HepG2 (cell line): Measurements from ENCODE around the gene SEMA5B. TPM values are rescaled to one million over a fixed set of nuclear protein-coding genes. Genes with fewer than 3 reads are reported as not detected.

Experiments
- ATAC-seq: fragments of 200-7000 bp; cut with Tn5 transposase; 3 replicates; pipeline ENCODE4 v1.9.1; 2020; ENCODE audit warnings: mild to moderate bottlenecking, moderate library complexity
- BruUV-seq: library from RNA; stranded (reverse); fragments of 400-500 nt; replicated peaks from 2 replicates; lab custom pipeline; 2021; lab: Mats Ljungman, UMichigan
- CTCF ChIA-PET: fragments of 300-600 bp; formaldehyde crosslinking; extraction: SDS; loops from one replicate; lab custom pipeline; 2021; ENCODE audit warnings: low total read pairs, inconsistent platforms, low intra/inter-chr PET ratio; lab: Yijun Ruan, JAX
- POLR2A ChIA-PET: fragments of 350-600 bp; sonication (Branson Sonifier 250); formaldehyde crosslinking; loops from one replicate; lab custom pipeline; 2020; ENCODE audit warnings: antibody characterized with exemption, inconsistent platforms; lab: Yijun Ruan, JAX
- DNase-seq: peaks from one replicate; pipeline ENCODE4 v3.0.0-alpha.2; 2015; ENCODE audit warnings: low spot score
- FAIRE-seq: peaks from 3 replicates; lab custom pipeline; 2011; peaks lifted over from hg19 to GRCh38; lab: Jason Lieb, UNC
- H2AFZ ChIP-seq: one replicate; pipeline ENCODE4 v1.6.1; 2011; ENCODE audit warnings: low read length, inconsistent platforms
- H3K27ac ChIP-seq: fragments of 300-600 bp; 3 replicates; pipeline ENCODE4 v1.8.0; 2011; ENCODE audit warnings: mixed run types, mild to moderate bottlenecking, mixed read lengths, low read length, inconsistent platforms; ENCODE audit not compliant: insufficient read depth; ENCODE audit errors: extremely low read length
- H3K27me3 ChIP-seq, 2 experiments: fragments of 200-600 bp in 1 of 2; 2 replicates in 1 of 2; 3 replicates in 1 of 2; pipeline versions ENCODE4 v1.6.0 to v1.8.0; 2011; ENCODE audit warnings: low read length in 2 of 2, mild to moderate bottlenecking in 2 of 2, moderate library complexity in 2 of 2, inconsistent platforms in 1 of 2; ENCODE audit not compliant: insufficient read depth in 2 of 2, control insufficient read depth in 1 of 2
- H3K36me3 ChIP-seq, 2 experiments: fragments of 200-600 bp in 1 of 2; replicated peaks in 1 of 2; 2 replicates in 1 of 2; 3 replicates in 1 of 2; pipeline versions ENCODE4 v1.5.1 to v1.8.0; 2011; ENCODE audit warnings: low read length in 2 of 2, inconsistent platforms in 1 of 2; ENCODE audit not compliant: insufficient read depth in 2 of 2, control insufficient read depth in 1 of 2
- H3K4me1 ChIP-seq: 2 replicates; pipeline ENCODE4 v1.5.1; 2012; ENCODE audit warnings: low read length, inconsistent platforms; ENCODE audit not compliant: insufficient read depth
- H3K4me2 ChIP-seq: 2 replicates; pipeline ENCODE4 v1.6.0; 2011; ENCODE audit warnings: low read depth, low read length, inconsistent platforms
- H3K4me3 ChIP-seq, 3 experiments: fragments of 200-600 bp in 1 of 3; sonication (generic), shearing (Covaris generic) in 1 of 3; replicated peaks in 1 of 3; 2 replicates each; pipeline ENCODE4 v1.5.1; 2011 to 2016; ENCODE audit warnings: low read length in 3 of 3, inconsistent platforms in 2 of 3, low read depth in 2 of 3, mild to moderate bottlenecking in 2 of 3, control low read depth in 1 of 3, mixed read lengths in 1 of 3; ENCODE audit not compliant: insufficient read depth in 1 of 3
- H3K79me2 ChIP-seq: one replicate; pipeline ENCODE4 v1.6.1; 2011; ENCODE audit warnings: low read length, inconsistent platforms; ENCODE audit not compliant: insufficient read depth
- H3K9ac ChIP-seq: 2 replicates; pipeline ENCODE4 v1.6.0; 2011; ENCODE audit warnings: mild to moderate bottlenecking, low read depth, low read length, inconsistent platforms; ENCODE audit not compliant: insufficient read depth
- H3K9me3 ChIP-seq: 2 replicates; pipeline ENCODE4 v1.5.1; 2012; ENCODE audit warnings: mild to moderate bottlenecking, low read length
- H4K20me1 ChIP-seq: 2 replicates; pipeline ENCODE4 v1.6.0; 2011; ENCODE audit warnings: inconsistent platforms, mild to moderate bottlenecking, low read length, moderate library complexity; ENCODE audit not compliant: insufficient read depth
- BCL6 ChIP-seq: IDR thresholded peaks from 2 replicates; pipeline ENCODE4 v1.6.1; 2016; ENCODE audit warnings: missing genetic modification reagents, missing compliant biosample characterization
- NPAS2 ChIP-seq: sonication (generic); formaldehyde crosslinking; IDR thresholded peaks from 2 replicates; pipeline ENCODE4 v1.8.0; 2022; ENCODE audit warnings: mild to moderate bottlenecking, missing genetic modification reagents, borderline replicate concordance
- RBM22 ChIP-seq: fragments of 200-400 bp; formaldehyde crosslinking; optimal IDR thresholded peaks from 2 replicates; pipeline ENCODE3; 2017; ENCODE audit warnings: mild to moderate bottlenecking, low read length, moderate library complexity
- SP4 ChIP-seq: sonication (generic); formaldehyde crosslinking; IDR thresholded peaks from 2 replicates; pipeline ENCODE4 v1.8.1; 2023; ENCODE audit warnings: mild to moderate bottlenecking, missing genetic modification reagents
- TEAD3 ChIP-seq: optimal IDR thresholded peaks from 2 replicates; pipeline ENCODE3; 2016; ENCODE audit warnings: borderline replicate concordance
- ZNF543 ChIP-seq: sonication (generic); formaldehyde crosslinking; IDR thresholded peaks from 2 replicates; pipeline ENCODE4 v1.4.0; 2020; ENCODE audit warnings: mild to moderate bottlenecking, missing genetic modification reagents
- ZNF557 ChIP-seq: sonication (generic); formaldehyde crosslinking; IDR thresholded peaks from 2 replicates; pipeline ENCODE4 v1.4.0; 2020; ENCODE audit warnings: missing genetic modification reagents
- ZNF781 ChIP-seq: sonication (generic); formaldehyde crosslinking; IDR thresholded peaks from 2 replicates; pipeline ENCODE4 v1.5.1; 2020; ENCODE audit warnings: borderline replicate concordance, mild to moderate bottlenecking, missing genetic modification reagents; ENCODE audit errors: not compliant biosample characterization
- ZSCAN12 ChIP-seq: sonication (generic); formaldehyde crosslinking; IDR thresholded peaks from 2 replicates; pipeline ENCODE4 v1.9.0; 2021; ENCODE audit warnings: mild to moderate bottlenecking, missing genetic modification reagents
- WGBS: methylation state at CpG from one replicate; pipeline ENCODE4 v1.1.6; 2017; ENCODE audit warnings: low lambda C conversion rate; 5-methylcytosine and 5-hydroxymethylcytosine counted together
- in situ Hi-C: cut with HindIII; loops from 2 replicates; pipeline ENCODE4 v1.10.0; 2017; ENCODE audit warnings: low pct_unique_long_range_greater_than_20kb; ENCODE audit not compliant: extremely low pct_ligation_motif_present
- intact Hi-C: fragments of 100-400 bp; cut with micrococcal nuclease; formaldehyde crosslinking; loops from one replicate; pipeline ENCODE4 v1.10.0; 2022; ENCODE audit not compliant: unreplicated experiment
- polyA plus RNA-seq, 8 experiments: library from polyadenylated mRNA; depleted of rRNA in 3 of 8; stranded (reverse) in 7 of 8; unstranded in 1 of 8; fragments of >200 nt; fragmentation: Illumina TruSeq in 4 of 8; extraction: Trizol in 4 of 8; gene quantifications; 2 replicates each; pipeline versions ENCODE4 v1.2.1 to v1.2.3, GENCODE V29; 2011 to 2016; ENCODE audit warnings: low read depth in 4 of 8, missing spikeins in 1 of 8, mixed read lengths in 1 of 8; ENCODE audit not compliant: insufficient read depth in 1 of 8
- total RNA-seq, 5 experiments: library from RNA; depleted of rRNA; stranded (reverse); fragments of >200 nt; fragmentation: Illumina TruSeq; extraction: Trizol; gene quantifications; 2 replicates each; pipeline ENCODE4 v1.2.3, GENCODE V29; 2016; ENCODE audit warnings: low read depth in 1 of 5
- TF ChIP-seq, protein P1 (sequence below): sonication (generic); formaldehyde crosslinking; IDR thresholded peaks from 2 replicates; pipeline ENCODE4 v1.4.0; 2020; ENCODE audit warnings: missing genetic modification reagents
- TF ChIP-seq, protein P2 (sequence below): sonication (generic); formaldehyde crosslinking; IDR thresholded peaks from 2 replicates; pipeline ENCODE4 v1.5.0; 2020; ENCODE audit warnings: missing genetic modification reagents
- TF ChIP-seq, protein P3 (sequence below): sonication (generic); formaldehyde crosslinking; IDR thresholded peaks from 2 replicates; pipeline ENCODE4 v1.4.0; 2020; ENCODE audit warnings: mild to moderate bottlenecking, missing genetic modification reagents

The SEMA5B gene
- total and polyA plus RNA-seq, 2 of the 13 experiments (the other 11 are each of a cell fraction or from before 2014, with no cell fraction given) = not detected

DNA sequence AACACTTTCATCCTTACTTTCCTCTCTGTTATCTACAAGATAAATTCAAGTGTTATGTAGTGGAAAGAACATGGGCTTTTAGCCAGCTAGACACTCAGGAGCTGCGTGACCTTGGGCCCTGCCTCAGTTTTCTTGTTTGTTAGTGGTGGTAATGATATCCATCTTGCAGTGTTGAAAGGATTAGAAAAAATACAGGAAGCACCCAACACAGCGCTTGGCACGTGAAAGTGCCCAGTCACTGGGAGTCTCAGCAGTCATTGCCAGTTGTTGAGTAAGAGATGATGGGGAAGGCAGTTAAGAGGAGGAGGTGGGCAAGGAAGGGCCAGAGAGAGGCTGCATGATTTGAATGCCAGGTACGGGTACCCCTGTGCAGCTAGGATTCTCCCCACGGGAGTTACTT is 44.6 kb upstream of the SEMA5B start:
- Histone ChIP-seq H3K36me3 (peaks cover 1 to 11% of the 10 kb centered on the region in 2 experiments; a peak in 4 of 5 replicates), H3K4me3 (no peak overlapping the region), H3K4me1 (peaks cover 49% of the 10 kb centered on the region), H3K27me3 (no peaks in the 10 kb centered on the region; a peak in 1 of 5 replicates), H3K9me3 (no peaks in the 10 kb centered on the region), H4K20me1 (peaks cover 73% of the 10 kb centered on the region), H2AFZ (no peak overlapping the region), H3K27ac (no peak overlapping the region), H3K79me2 (peaks cover 99% of the 10 kb centered on the region), H3K4me2 (no peak overlapping the region), H3K9ac (no peak overlapping the region)
- peak; percentile 38 for TF ChIP-seq RBM22
- TF ChIP-seq, protein P1, sequence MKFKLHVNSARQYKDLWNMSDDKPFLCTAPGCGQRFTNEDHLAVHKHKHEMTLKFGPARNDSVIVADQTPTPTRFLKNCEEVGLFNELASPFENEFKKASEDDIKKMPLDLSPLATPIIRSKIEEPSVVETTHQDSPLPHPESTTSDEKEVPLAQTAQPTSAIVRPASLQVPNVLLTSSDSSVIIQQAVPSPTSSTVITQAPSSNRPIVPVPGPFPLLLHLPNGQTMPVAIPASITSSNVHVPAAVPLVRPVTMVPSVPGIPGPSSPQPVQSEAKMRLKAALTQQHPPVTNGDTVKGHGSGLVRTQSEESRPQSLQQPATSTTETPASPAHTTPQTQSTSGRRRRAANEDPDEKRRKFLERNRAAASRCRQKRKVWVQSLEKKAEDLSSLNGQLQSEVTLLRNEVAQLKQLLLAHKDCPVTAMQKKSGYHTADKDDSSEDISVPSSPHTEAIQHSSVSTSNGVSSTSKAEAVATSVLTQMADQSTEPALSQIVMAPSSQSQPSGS (CRISPR knock-in tag) = no peak
- TF ChIP-seq BCL6 = no peak
- POLR2A ChIA-PET = no interaction called here
- WGBS = 94% methylated on average over 4 of the region's 5 CpGs
- in situ Hi-C loops (no loop called here), intact Hi-C loops (no loop called here)
- no peak for FAIRE-seq
- CTCF ChIA-PET = no interaction called here
- DNase-seq = no peak
- BruUV-seq = no TSS peak
- no peak for ATAC-seq

DNA sequence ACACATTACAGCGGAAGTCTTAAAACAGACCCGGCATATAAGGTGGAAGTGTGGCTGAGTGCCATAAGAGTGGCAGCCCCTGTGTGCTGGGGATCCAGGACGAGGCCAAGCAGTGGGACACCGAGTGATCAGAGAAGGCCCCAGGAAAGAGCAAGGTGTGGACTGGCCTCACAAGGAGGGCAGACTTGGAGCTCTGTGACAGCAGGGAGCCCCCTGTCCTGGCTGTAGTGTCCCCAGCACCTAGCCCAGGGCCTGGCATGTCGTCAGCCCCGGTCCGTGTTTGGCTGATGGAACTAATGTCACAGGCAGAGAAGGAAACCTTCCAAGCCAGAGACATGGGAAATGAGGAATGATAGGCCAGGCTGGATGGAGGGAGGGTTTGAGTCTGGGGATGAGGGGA is 44.0 kb upstream of the SEMA5B start:
- ATAC-seq (no peak), DNase-seq (no peak), FAIRE-seq (no peak)
- TF ChIP-seq ZNF557 (CRISPR knock-in tag) (no peak), ZNF781 (CRISPR knock-in tag) (no peak), NPAS2 (CRISPR knock-in tag) (no peak), TEAD3 (CRISPR knock-in tag) (no peak), ZNF543 (CRISPR knock-in tag) (no peak), ZSCAN12 (no peak), SP4 (CRISPR knock-in tag) (no peak)
- TF ChIP-seq, protein P2, sequence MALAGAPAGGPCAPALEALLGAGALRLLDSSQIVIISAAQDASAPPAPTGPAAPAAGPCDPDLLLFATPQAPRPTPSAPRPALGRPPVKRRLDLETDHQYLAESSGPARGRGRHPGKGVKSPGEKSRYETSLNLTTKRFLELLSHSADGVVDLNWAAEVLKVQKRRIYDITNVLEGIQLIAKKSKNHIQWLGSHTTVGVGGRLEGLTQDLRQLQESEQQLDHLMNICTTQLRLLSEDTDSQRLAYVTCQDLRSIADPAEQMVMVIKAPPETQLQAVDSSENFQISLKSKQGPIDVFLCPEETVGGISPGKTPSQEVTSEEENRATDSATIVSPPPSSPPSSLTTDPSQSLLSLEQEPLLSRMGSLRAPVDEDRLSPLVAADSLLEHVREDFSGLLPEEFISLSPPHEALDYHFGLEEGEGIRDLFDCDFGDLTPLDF (CRISPR knock-in tag) = no peak
- TF ChIP-seq, protein P3, sequence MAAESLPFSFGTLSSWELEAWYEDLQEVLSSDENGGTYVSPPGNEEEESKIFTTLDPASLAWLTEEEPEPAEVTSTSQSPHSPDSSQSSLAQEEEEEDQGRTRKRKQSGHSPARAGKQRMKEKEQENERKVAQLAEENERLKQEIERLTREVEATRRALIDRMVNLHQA (CRISPR knock-in tag) = no peak
- H3K4me1 ChIP-seq = peaks cover 51% of the 10 kb centered on the region
- H3K36me3 ChIP-seq = peaks cover 1 to 11% of the 10 kb centered on the region in 2 experiments; a peak in 3 of 5 replicates
- no peaks in the 10 kb centered on the region for H3K9me3 ChIP-seq
- intact Hi-C loops = no loop called here
- in situ Hi-C loops = no loop called here
- no peak overlapping the region for H3K9ac ChIP-seq
- BruUV-seq = no TSS peak
- WGBS = 95% methylated on average over 7 of the region's 7 CpGs
- no peaks in the 10 kb centered on the region; a peak in 1 of 5 replicates for H3K27me3 ChIP-seq
- peaks cover 95% of the 10 kb centered on the region for H3K79me2 ChIP-seq
- no peak overlapping the region for H3K27ac ChIP-seq
- peaks cover 70% of the 10 kb centered on the region for H4K20me1 ChIP-seq
- H3K4me2 ChIP-seq = no peak overlapping the region
- ChIA-PET CTCF (no interaction called here), POLR2A (interaction anchor here (1.4 kb wide), 1 partner anchor 130 kb away, joined by 3 read pairs; the partner anchor contains the start of gene SEC22A)
- H2AFZ ChIP-seq = no peak overlapping the region
- no peak overlapping the region for H3K4me3 ChIP-seq
